Panc1 (cell line): ENCODE measurements around the gene ASTN2. TPM values are rescaled to one million over a fixed set of nuclear protein-coding genes. Genes with fewer than 3 reads are reported as not detected.

ENCODE experiments used
- ATAC-seq: fragments of 200-7000 bp; cut with Tn5 transposase; 2 replicates; pipeline ENCODE4 v1.9.1; 2020; ENCODE audit warnings: mild to moderate bottlenecking, moderate library complexity
- BruUV-seq: library from RNA; stranded (reverse); fragments of 400-500 nt; replicated peaks from 2 replicates; lab custom pipeline; 2021; lab: Mats Ljungman, UMichigan
- CTCF ChIA-PET: fragments of 300-600 bp; sonication (Branson Sonifier 250); formaldehyde crosslinking; loops from one replicate; lab custom pipeline; 2022; ENCODE audit warnings: antibody characterized with exemption; lab: Charles Lee
- POLR2A ChIA-PET: fragments of 300-600 bp; sonication (Branson Sonifier 250); formaldehyde crosslinking; loops from one replicate; lab custom pipeline; 2022; ENCODE audit warnings: antibody characterized with exemption; lab: Charles Lee
- DNase-seq: peaks from one replicate; pipeline ENCODE4 v3.0.0-alpha.2; 2010; ENCODE audit warnings: low read depth, low spot score
- H3K27ac ChIP-seq: 2 replicates; pipeline ENCODE4 v1.5.1; 2011; ENCODE audit warnings: mild to moderate bottlenecking, low read length, inconsistent platforms
- H3K27me3 ChIP-seq: fragments of 200-500 bp; sonication (Bioruptor generic); 2 replicates; pipeline ENCODE4 v1.6.0; 2014; ENCODE audit warnings: low read length, inconsistent platforms; ENCODE audit not compliant: control insufficient read depth, insufficient read depth
- H3K36me3 ChIP-seq: fragments of 200-500 bp; sonication (Bioruptor generic); 2 replicates; pipeline ENCODE4 v1.5.1; 2014; ENCODE audit warnings: inconsistent platforms, mild to moderate bottlenecking, low read length, moderate library complexity; ENCODE audit not compliant: control insufficient read depth, insufficient read depth
- H3K4me1 ChIP-seq: 2 replicates; pipeline ENCODE4 v1.5.1; 2011; ENCODE audit warnings: inconsistent platforms, mild to moderate bottlenecking, low read length, moderate library complexity; ENCODE audit not compliant: control insufficient read depth, insufficient read depth
- H3K4me3 ChIP-seq, 2 experiments: 2 replicates each; pipeline ENCODE4 v1.5.1; 2011 to 2012; ENCODE audit warnings: low read depth in 2 of 2, low read length in 2 of 2, mild to moderate bottlenecking in 2 of 2, inconsistent platforms in 1 of 2, moderate library complexity in 1 of 2
- H3K9me3 ChIP-seq: fragments of 200-500 bp; sonication (Bioruptor generic); 2 replicates; pipeline ENCODE4 v1.5.1; 2014; ENCODE audit warnings: low read depth, mild to moderate bottlenecking, inconsistent platforms, low read length, moderate library complexity; ENCODE audit not compliant: control insufficient read depth, insufficient read depth
- POLR2AphosphoS5 ChIP-seq: IDR thresholded peaks from 2 replicates; pipeline ENCODE4 v1.6.1; 2012; ENCODE audit warnings: mild to moderate bottlenecking, low read depth, low read length, moderate library complexity
- REST ChIP-seq, 2 experiments: IDR thresholded peaks; 2 replicates each; pipeline ENCODE4 v1.6.1; 2011 to 2012; ENCODE audit warnings: low read depth in 2 of 2, control low read depth in 1 of 2, low read length in 1 of 2, mild to moderate bottlenecking in 1 of 2, moderate library complexity in 1 of 2; ENCODE audit not compliant: insufficient read depth in 1 of 2
- SIN3A ChIP-seq: IDR thresholded peaks from 2 replicates; pipeline ENCODE4 v1.6.1; 2012; ENCODE audit warnings: low read depth, mild to moderate bottlenecking, low read length, moderate library complexity, borderline replicate concordance; ENCODE audit not compliant: insufficient read depth
- TCF7L2 ChIP-seq: IDR thresholded peaks from 2 replicates; pipeline ENCODE4 v1.6.1; 2011; ENCODE audit warnings: mild to moderate bottlenecking, low read depth, low read length, inconsistent platforms
- in situ Hi-C: cut with HindIII; loops from 2 replicates; pipeline ENCODE4 v1.10.0; 2016; ENCODE audit warnings: low sequenced_read_pairs, low pct_unique_long_range_greater_than_20kb
- intact Hi-C: fragments of 100-400 bp; cut with micrococcal nuclease; formaldehyde crosslinking; loops from one replicate; pipeline ENCODE4 v1.10.0; 2022; ENCODE audit not compliant: unreplicated experiment
- total RNA-seq: library from RNA; stranded (reverse); gene quantifications from one replicate; pipeline ENCODE4 v1.2.1, GENCODE V29; 2021; ENCODE audit not compliant: unreplicated experiment
- TF ChIP-seq, protein P1 (sequence below): fragments of 450-650 bp; IDR thresholded peaks from 2 replicates; pipeline ENCODE4 v1.5.1; 2017; ENCODE audit warnings: mild to moderate bottlenecking

ASTN2 gene
- total RNA-seq, 1 experiment from 2014 or later, result 3.9 TPM

DNA sequence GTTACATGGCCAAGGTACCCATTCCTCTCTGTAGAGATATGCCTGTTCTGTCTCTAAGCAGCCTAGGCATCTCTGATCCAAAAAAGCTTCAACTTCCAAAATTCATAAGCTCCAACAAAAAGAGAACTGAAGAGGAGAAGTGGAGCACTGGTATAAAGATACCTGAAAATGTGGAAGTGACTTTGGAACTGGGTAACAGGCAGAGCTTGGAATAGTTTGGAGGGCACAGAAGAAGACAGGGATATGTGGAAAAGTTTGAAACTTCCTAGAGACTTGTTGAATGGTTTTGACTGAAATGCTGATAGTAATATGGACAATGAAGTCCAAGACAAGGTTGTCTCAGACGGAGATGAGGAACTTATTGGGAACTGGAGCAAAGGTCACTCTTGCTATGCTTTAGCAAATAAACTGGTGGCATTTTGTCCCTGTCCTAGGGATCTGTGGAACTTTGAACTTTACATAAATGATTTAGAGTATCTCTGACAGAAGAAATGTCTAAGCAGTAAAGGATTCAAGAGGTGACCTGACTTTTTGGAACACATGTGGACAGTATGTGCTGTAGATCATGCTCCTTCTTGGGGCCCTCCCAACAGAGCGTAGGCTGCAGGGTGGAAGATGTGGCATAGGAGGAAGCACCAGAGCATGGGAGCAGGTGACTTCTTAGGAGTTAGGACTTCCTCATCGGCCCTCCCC is 889.9 kb downstream of the ASTN2 start:
- TF ChIP-seq POLR2AphosphoS5, result no peak
- TF ChIP-seq, protein P1, sequence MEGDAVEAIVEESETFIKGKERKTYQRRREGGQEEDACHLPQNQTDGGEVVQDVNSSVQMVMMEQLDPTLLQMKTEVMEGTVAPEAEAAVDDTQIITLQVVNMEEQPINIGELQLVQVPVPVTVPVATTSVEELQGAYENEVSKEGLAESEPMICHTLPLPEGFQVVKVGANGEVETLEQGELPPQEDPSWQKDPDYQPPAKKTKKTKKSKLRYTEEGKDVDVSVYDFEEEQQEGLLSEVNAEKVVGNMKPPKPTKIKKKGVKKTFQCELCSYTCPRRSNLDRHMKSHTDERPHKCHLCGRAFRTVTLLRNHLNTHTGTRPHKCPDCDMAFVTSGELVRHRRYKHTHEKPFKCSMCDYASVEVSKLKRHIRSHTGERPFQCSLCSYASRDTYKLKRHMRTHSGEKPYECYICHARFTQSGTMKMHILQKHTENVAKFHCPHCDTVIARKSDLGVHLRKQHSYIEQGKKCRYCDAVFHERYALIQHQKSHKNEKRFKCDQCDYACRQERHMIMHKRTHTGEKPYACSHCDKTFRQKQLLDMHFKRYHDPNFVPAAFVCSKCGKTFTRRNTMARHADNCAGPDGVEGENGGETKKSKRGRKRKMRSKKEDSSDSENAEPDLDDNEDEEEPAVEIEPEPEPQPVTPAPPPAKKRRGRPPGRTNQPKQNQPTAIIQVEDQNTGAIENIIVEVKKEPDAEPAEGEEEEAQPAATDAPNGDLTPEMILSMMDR, result no peak
- no peak for TF ChIP-seq TCF7L2
- no peak for TF ChIP-seq REST (IDR thresholded peaks at IDR 0.05; ENCODE audit: insufficient read depth in 1 of 2, low read depth in 2 of 2, low read length in 1 of 2)
- TF ChIP-seq SIN3A, result no peak
- no TSS peak for BruUV-seq
- no peaks in the 10 kb centered on the region for H3K4me1 ChIP-seq
- no peak overlapping the region for H3K4me3 ChIP-seq
- no peaks in the 10 kb centered on the region for H3K27me3 ChIP-seq
- in situ Hi-C loops (no loop called here), intact Hi-C loops (no loop called here)
- DNase-seq (no peak), ATAC-seq (no peak)
- ChIA-PET POLR2A (no interaction called here), CTCF (no interaction called here)
- no peaks in the 10 kb centered on the region for H3K36me3 ChIP-seq
- H3K9me3 ChIP-seq, result no peaks in the 10 kb centered on the region
- H3K27ac ChIP-seq, result no peak overlapping the region

DNA sequence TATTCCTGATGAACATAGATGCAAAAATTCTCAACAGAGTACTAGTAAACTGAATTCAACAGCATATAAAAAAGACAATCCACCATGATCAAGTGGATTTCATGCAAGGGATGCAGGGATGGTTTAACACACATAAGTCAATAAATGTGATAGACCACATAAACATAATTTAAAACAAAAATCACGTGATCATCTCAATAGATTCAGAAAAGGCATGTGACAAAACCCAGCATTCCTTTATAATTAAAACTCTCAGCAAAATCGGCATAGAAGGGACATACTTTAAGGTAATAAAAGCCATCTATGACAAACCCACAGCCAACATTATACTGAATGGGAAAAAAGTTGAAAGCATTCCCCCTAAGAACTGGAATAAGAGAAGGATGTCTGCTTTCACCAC is 894.6 kb downstream of the ASTN2 start:
- no peaks in the 10 kb centered on the region for H3K27me3 ChIP-seq
- BruUV-seq, result no TSS peak
- H3K27ac ChIP-seq, result no peak overlapping the region
- ChIA-PET POLR2A (no interaction called here), CTCF (no interaction called here)
- H3K4me1 ChIP-seq, result no peaks in the 10 kb centered on the region
- ATAC-seq (no peak), DNase-seq (no peak)
- TF ChIP-seq POLR2AphosphoS5 (no peak), REST (IDR thresholded peaks at IDR 0.05; ENCODE audit: insufficient read depth in 1 of 2, low read depth in 2 of 2, low read length in 1 of 2) (no peak), SIN3A (no peak), TCF7L2 (no peak)
- TF ChIP-seq, protein P1, result no peak
- intact Hi-C loops (no loop called here), in situ Hi-C loops (no loop called here)
- no peaks in the 10 kb centered on the region for H3K9me3 ChIP-seq
- no peaks in the 10 kb centered on the region for H3K36me3 ChIP-seq
- H3K4me3 ChIP-seq, result no peak overlapping the region
